Stimulated activated naive CD8-positive, alpha-beta T cell treated with anti-CD3 and anti-CD28 coated beads, Interleukin-15, Interleukin-2, amounts not matched to agents 100 U/mL and 50 U/mL, for 24 hours (primary cell): ENCODE measurements around the gene FADS2.

Experiments
- ATAC-seq: fragments of 150-1000 bp; cut with Tn5 transposase; one replicate; pipeline ENCODE4 v1.10.0; 2021
- DNase-seq: peaks from one replicate; pipeline ENCODE4 v3.0.0; 2021

FADS2 gene

DNA sequence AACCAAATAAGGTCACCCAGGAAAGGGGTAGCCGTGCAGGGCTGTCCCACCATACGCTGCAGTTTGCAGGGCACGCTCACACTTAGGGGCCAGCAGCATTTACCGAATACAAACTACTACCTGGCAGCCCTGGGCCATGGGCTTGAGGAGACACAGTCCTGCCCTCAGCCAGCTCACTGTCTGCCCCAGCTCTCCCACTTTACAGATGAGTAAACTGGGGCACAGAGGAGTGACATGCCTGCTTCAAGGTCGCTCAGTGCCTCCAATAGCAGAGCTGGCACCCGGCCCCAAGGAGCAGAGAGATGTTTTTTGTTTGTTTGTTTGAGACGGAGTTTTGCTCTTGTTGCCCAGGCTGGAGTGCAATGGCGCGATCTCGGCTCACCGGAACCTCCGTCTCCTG is 60.5 kb downstream of the FADS2 start:
- no peak for ATAC-seq

DNA sequence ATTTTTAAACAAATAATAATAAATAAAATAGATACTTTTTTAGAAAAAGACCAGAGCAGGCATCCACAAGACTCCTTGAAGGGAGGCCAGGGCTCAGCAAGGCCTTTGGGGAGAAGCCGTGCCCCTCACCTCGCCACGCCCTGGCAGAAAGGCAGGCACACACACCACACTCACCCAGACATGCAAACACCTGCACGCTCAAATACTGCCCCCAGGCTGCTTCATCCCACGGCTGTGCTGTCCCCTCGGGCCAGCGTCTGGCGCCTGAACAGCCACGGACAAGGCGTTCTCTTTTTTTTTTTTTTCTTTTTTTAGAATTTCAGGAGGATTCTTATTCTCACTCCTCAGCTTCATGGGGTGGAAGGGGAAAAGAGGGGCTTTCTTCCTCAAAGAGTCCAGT is 61.7 kb downstream of the FADS2 start:
- ATAC-seq: no peak

More for the DNA sequence above, 60.5 kb downstream of the FADS2 start:
- DNase-seq: no peak

DNA sequence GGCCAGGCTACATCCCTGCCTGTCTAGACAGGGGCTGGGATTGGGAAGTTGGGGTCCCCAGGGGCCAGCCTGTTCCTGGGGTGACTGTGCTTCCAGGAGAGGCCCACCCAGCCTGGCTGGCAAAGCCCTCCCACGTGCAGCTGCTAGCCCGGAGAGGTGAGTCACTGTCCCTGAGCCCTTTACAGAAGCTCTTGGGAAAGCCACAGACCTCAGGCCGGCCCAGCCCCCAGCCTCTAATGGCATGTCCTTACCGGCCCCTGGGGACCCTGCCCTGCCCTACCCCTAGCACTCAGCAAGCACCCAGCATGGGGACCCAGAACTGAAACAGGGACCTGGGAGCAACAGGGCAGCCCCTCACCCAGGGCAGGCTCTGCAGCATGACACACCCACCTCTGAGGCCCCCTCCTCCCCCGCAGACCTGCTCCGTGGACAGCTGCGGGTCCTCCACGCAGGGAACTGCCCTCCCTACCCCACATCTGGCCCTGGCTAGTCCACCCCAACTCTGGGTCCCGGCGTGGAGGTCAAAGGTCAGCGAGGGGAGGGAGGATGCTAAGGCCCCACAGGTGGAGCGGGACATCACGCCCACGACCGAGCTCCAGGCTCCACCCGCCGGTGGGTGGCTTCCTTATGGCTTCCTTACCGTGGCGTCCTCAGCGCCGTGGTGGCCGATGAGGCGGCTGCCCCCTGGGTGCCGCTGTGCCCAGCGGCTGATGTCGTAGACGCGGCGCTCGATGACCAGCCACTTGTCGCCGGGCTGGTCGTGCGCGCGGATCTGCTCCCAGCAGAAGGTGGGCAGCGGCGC is 62.6 kb downstream of the FADS2 start:
- peak; percentile 51 for DNase-seq
- ATAC-seq: peak; percentile 22

More for the DNA sequence above, 61.7 kb downstream of the FADS2 start:
- no peak for DNase-seq

DNA sequence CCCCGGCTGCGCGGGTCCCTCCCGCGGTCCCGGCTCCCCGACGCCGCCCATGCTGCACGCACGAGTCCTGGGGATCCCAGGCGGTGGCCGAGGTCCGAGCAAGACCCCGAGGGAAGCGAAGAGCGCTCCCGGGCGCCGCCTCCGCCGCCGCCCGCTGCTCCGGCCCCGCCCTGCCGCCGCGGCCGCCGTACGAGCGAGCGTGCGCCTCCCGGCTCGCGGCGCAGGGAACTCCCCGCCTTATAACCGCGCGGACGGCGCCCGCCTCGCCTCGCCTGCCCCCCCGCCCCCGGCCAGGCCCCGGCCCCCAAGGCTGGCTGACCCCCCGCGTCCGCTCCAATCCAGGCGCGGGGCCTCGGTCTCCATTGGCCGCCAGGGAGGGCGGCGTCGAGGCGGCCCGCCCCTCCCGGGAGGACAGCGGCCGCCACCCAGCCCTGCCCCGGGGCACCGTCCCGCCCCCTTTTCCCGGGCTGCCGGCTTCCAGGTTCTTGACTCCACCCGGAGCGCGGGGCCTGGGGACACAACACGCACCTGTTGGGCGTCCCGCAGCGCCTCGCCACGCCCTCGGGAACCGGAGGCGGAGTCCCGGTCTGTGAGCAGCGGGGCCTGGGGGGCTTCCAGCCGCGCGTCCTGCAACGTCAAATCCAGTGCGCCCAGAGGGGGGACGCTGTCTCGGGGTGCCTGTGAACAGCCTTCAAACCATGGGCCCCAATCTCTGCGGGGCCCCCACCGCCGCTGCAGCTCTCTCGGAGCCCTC is 63.4 kb downstream of the FADS2 start, which contains the start of gene FADS3:
Gene FADS3, minus strand, starts transcription at position 215 of the 754 bp plus-strand sequence. Its CDS starts 164 bp downstream, at position 51.
- ATAC-seq: peak; percentile 68

DNA sequence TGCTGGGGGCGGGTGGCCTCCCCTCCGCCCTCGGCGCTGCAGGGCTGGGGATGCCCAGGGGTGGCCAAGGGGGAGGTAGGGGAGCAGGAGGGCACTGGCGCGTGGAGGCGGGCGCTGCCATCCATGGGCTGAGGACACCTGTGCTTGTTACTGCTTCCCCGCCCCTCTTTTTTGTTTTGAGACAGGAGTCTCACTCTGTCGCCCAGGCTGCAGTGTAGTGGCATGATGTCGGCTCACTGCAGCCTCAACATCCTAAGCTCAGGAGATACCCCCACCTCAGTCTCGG is 63.9 kb downstream of the FADS2 start:
- peak; percentile 41 for ATAC-seq

More for the DNA sequence above, 63.4 kb downstream of the FADS2 start, which contains the start of gene FADS3:
- peak; percentile 67 for DNase-seq

DNA sequence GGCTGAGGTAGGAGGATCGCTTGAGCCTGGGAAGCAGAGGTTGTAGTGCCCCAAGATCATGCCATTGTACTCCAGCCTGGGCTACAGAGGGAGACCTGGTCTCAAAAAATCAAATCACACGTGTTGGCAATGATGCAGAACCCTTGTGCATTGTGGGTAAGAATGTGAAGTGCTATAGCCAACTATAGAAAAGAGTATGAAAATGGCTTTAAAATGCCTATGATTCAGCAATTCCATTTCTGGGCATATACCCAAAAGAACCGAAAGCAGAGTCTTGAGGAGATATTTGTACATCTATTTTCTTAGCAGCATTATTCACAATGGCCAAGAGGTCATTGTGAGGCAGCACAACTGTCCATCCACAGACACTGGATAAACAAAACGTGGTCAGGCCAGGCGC is 65.9 kb downstream of the FADS2 start:
- ATAC-seq (no peak), DNase-seq (no peak)

More for the DNA sequence above, 63.9 kb downstream of the FADS2 start:
- DNase-seq: no peak

DNA sequence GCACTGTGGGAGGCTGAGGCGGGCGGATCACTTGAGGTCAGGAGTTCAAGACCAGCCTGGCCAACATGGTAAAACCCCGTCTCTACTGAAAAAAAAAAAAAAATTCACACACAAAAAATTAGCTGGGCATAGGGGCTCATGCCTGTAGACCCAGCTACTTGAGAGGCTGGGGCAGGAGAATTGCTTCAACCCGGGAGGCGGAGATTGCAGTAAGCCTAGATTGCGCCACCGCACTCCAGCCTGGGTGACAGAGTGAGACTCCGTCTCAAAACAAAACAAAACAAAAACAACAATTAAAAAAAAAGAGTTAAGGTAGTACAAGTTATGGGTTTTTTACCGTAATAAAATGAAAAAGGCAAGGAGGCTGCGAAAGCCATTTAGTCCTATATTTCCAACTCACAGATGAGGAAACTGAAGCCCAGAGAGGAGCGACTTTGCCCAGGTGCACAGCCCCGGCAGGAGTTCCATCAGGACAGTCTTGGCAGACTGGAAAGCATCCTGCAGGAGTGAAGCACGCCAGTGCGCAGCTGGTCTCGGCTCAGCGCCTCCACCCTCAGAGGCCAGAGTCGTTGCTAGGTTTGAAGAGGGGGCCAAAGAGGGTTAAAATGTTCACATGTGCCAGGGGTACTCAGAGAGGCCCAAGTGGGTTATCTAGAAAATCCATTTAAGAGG is 67.1 kb downstream of the FADS2 start:
- no peak for ATAC-seq
- DNase-seq: no peak

DNA sequence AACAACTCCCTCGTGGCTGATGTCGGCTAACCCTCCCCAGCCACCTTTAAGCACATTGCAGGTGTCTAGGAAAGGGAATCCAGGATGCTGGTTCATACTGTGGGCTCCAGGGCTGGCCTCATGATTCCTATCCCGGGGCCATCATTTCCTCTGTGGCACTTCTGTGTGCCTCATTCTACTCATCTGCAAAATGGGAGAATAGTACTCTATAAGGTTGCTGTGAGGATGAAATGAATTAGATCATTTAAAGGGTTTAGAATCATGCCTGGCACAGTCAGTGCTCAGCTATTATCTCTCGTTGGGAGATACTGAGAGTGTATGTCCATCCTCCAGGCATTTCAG is 67.6 kb downstream of the FADS2 start:
- ATAC-seq (no peak), DNase-seq (no peak)

DNA sequence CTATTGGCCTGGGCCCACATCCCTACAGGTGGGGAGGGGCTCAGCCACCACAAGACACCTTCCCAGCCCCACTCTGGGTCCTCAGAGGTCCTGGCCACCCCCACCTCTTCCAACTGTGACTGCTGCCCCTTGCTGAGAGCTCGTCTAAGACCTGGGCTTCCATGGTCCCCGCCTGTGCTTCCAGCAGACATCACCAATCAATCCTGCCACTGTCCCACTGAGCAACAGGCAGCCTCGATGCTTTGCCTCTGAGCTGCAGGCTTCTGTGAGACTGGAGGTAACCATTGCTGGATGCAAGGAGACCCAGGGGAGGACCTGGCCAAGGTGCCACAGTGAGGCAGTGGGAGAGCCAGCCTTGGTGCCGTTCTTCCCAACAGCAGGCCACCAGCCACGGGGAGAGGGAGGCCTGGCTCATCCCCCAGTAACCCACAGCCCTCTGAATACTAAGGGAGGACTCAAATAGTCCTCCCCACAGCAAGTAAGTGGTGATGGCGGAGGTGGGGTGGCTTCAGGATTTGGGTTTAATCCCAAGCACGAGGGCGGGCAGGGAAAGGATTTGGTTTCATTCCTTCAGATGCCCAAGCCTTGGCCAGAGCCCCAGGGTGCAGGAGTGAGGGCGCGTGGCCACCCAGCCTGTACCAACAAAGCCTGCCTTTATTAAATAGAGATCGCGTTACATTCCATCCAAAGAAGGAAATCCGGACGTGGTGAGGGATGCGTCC is 68.7 kb downstream of the FADS2 start:
- ATAC-seq (no peak), DNase-seq (no peak)

DNA sequence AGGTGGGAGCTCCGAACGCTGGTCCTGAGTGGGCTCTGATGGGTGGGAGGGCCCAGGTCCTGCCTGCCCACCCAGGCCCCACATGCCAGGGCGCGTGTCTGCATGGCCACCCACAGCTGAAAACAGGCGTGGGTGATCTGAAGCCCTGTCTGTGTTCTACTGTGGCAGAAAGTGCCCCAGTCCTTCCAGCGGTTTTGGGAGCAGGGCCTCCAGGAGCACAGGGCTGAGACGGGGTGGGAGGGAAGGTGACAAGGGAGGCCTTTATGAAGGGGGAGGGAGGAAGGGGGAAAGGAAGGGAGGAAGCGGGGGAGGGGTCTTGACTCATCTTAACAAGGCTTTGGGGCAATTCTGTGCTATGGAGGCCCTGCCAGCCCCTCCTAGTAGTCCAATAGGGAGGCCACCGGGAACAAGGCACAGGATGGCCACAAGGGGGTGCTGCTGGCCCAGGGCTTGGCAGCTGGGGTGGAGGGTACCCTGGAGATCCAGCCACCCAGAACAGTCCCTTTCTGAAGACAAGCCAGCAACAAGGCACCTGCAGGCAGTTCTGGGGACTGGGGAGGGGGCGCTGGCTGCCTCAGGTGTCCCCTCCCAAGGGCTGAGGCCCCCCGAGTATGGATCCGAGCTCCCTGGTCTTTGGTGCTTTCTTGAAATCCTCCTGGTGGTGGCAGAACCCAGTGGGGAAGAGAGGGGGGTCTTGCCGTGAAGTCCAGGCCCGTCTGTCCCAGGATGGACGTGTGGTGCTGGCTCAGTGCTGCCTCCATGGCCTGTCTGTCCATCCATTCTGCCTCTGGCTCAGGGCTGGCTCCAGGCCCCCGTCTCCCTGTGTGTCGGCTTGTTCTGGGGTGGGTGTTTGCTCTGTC is 69.5 kb downstream of the FADS2 start:
- DNase-seq (peak; percentile 85), ATAC-seq (peak; percentile 48)

DNA sequence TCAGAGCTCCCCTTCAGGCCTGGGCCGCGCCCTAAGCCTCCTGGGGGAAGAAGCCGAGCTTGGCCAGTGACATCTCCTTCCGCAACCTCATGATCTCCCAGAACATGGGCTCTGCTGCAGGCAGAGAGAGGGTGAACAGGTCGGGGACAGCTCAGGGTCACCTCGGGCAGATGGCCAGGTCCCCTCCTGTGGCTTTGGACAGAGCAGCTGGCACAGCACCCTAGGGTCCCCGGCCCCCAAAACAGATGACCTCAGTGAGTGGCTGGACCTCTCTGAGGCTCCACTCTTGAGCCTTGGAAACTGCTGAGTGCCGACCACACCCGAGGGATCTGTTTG is 70.1 kb downstream of the FADS2 start:
- no peak for ATAC-seq

DNA sequence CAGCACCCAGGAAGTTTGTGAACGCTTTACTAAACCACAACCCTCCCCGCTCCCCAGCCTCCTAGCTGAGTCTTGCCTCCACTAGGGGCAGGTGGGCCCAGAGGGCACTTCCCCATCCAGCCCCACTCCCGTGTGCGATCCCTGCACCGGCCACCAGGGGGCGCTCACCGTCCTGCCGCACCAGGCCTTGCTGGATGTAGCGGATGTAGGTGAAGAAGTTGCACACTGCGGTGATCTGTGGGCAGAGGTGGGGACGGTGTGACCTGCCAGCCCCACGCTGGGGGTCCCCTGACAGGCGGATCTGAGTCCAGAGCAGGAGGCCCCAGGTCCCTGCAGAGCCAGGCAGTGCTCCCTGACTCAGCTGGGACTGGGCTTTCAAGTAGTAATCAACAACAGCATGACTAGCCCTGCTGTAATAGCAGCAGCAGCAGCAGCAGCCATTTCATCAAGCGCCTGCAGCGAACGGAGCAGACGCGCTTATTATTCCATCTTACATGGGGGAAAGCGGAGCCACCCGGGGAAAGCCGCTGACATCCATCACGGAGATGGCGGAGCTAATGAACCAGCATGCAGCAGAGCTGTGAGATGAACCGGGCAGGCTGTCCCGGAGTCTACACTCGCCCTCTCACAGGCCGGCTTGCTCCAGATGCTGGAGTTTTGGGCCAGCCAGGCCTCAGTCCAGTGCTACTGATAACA is 71.2 kb downstream of the FADS2 start:
- peak; percentile 94 for DNase-seq

More for the DNA sequence above, 70.1 kb downstream of the FADS2 start:
- DNase-seq: no peak

DNA sequence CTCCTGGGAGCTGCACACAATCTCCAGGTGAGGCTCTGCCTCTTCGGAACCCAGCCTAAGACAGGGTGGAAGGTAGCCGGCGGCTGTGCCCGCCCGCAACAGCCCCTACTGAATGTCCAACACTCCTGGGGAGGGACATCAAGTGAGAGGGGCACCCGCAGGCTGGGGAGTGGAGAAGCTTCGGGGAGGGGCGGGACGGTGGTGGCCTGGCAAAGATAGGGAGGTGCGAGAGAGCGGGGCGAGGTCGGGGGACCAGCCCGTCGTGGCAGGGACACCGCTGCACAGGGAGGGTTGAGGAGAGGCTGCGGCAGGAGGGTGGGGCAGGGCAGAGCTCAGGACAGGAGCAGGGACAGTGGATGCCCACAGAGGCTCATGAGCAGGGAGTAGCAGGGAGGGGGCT is 72.2 kb downstream of the FADS2 start:
- ATAC-seq (no peak), DNase-seq (no peak)

More for the DNA sequence above, 71.2 kb downstream of the FADS2 start:
- peak; percentile 85 for ATAC-seq

DNA sequence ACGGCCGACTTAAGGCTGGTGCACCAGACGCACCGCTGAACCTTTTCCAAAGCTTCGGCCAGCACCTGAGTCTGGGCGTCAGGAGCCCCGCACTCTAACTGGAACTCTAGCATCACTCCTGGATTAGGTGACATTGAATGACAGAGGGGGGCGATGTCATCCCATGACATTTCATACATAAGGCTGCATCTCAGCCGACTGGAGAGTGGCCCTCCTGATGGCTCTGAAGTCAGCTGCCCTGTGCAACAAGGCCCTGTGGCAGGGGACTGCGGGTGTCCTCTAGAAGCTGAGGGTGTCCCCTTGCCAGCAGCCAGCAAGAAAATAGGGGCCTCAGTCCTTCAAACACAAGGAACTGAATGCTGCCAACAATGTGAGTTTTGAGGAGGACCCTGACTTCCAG is 73.3 kb downstream of the FADS2 start:
- DNase-seq (no peak), ATAC-seq (no peak)

DNA sequence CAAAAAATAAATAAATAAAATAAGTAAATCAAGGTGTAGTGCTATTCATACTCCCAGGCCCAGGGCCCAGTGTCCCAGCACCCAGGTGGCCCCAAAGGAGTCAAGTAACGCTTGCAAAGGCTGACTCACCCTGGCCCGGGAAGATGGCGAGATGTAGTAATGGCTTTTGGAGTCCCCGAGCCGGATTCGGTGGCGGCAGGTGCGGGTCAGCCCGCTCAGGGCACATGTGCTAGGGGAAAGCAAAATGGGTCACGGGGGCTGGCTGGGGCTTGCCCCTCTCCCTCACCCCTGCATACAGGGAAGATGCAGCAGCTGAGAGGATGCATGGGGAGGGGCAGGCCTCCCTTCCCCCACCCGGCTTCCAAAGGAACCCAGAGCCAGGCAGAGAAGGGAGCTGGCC is 74.2 kb downstream of the FADS2 start:
- DNase-seq: no peak
- no peak for ATAC-seq

DNA sequence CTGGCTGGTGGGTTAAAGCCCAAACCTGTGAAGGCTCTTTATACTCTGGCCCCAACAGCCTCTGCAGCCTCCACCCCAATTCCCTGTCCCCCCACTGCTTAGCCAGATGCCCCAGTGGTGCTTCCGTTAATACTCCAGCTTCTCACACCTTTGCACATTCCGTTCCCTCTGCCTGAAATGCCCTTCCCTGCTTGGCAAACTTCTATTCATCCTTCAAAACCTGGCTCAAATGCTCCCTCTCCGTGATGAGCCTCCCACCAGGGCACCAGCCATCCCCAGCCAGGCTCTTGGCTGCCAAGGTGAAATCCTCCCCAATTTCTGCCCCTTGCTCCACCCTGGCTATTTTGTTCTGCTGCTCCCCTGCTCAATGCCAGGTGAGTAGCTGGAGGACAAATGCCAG is 75.7 kb downstream of the FADS2 start:
- DNase-seq (no peak), ATAC-seq (no peak)

DNA sequence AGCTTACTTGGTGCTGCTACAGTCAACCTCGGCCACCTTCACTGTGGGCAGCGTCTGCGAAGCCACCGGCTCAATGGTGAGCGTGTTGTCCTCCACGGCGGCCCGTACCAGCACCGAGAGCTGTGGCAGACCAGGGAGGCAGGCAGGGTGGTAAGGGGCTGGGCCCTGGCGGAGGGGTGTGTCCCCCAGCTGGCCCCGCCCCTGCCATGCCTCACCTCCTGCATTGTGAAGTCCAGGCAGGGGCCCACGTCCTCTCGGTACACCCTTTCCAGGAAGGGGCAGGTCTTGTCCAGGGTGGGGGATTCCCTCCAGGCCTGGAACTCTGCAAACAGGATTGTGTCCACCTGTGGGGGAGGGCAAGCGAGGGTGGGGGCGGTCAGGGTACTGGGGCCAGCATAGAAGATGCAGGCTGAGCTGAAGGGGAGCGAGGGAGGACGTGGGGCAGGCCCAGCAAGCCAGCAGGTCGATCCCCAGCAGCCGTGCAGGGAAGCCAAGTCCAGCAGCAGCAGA is 76.5 kb downstream of the FADS2 start:
- ATAC-seq (peak; percentile 13), DNase-seq (no peak)

DNA sequence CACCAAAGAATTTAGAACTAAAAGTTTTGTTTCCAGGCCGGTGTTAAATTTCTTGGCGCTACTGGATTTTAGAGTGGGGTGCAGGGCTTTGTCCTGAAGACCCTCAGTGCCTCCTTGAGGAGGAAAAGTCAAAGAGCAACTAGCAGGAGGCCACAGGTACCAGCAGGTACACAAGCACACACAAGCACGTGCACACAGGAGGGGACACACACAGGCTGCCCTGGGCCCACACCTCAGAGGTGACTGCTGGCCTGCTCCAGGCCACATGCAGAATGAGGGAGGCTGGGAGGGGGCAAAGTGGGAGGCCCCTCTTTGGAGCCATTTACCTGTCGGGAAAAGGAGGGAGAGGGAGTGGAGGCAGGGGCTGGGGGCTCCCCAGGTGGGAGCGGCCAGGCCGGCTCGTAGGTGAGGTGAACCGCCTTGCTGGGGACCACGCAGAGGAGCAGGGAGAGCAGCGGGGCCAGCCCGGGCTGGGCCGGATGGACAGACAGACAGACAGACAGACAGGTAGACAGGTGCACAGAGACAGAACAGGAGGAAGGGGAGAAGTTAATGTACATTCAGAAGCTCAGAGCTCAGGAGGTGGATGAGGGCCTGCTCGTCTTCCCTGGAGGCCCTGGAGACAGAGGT is 77.1 kb downstream of the FADS2 start:
- no peak for DNase-seq

DNA sequence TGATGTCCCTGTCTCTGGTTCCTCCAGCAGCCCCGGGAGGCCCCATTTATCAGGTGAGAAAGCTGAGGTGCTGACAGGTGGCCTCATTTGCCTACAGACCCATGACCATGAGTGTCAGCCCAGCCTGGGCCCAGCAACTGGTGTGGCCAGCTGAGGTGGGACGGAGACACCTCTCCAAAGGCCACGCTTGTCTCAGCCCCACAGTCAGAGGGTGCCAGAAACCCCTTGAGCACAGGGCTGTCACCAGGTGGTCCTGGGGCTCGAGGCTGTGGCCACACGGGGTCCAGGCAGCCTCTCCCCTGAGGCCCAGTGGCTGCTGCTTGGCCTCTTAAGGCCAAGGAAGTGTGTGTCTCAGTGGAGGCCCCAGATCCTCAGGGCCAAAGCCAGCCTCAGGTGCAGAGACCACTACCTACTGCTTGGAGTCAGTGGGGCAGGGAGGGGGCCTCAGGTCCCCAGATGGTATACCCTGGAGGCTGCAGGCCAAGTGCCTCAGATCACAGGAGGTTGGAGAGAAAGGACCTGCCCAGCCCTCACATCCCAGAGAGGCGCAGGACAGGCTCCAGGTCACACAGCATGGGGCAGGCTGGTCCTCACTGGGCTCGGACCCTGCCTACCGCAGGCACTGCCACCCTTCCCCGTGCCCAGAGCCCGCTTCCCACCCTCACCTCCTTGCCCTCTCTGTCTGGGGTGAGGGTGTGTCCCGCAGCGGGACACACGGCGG is 77.9 kb downstream of the FADS2 start:
- DNase-seq (no peak), ATAC-seq (no peak)

More for the DNA sequence above, 77.1 kb downstream of the FADS2 start:
- ATAC-seq: no peak
